ENCODE measurements around the gene SCLY.

SCLY gene

DNA sequence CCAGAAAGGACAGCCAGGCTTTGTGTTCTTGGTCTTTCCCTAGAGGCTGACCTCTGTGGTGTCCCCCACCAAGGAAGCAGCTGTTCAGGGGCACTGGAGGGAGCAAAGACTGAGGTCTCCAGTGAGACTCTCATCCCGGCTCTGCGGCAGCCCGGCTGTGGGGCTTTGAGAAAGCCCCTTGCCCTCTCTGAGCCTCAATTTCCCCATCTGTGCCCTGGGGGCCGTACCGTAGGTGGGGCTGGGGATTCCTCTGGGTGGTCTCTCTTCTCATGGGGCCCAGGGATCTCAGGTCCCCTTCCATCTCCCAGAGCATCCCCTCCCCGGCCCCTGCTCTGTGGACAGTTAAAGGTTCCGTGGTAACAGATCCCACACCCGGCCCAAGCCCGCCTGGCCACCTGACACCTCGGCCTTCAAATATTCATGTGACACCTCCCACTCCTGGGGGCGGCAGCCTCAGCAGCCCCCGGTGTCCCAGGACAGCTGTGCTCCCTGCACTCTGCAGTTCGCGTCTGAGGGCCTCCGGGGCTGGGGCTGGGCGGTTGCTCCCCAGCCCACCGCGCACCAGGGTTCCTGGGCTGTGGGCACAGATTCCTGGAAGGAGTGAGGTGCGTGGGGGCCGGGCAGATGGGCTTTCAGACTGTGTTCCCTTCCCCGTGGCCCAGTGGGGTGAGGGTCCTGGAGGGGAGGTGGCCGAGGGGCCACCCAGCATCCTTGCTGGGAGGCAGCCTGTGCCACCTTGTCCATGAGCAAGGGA, 62.6 kb downstream of the SCLY start:
- no peak for DNase-seq (ENCODE audit: low read depth)
- TF ChIP-seq CTCF (IDR thresholded peaks at IDR 0.05; ENCODE audit: control insufficient read depth, extremely low read depth, insufficient read depth): no peak
- H3K4me3 ChIP-seq (ENCODE audit: low read depth, low read length): no peak overlapping the region

DNA sequence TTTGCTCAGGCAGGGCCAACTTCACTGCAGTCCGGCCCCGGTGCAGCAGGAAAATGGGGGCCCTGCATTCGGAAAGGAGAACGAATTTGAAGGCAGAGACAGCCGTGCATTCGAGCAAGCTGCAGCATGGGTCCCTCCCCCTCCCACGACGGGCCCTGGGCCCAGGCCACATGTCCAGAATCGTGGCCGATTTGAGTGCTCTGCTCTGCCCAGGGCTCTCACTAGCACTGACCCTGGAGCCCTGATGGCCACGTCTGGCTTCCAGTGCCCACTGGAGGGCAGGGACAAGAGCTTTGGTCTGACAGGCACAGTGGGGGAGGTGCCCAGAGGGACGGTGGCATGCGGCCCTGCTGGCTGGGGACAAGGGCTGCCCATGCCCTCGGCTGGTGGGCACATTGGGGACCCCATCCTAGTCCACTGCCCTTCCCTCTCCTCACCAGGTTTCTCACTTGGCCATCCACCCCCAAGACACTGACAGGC, 63.2 kb downstream of the SCLY start:
- H3K4me3 ChIP-seq (ENCODE audit: low read depth, low read length): no peak overlapping the region
- no peak for DNase-seq (ENCODE audit: low read depth)
- no peak for TF ChIP-seq CTCF (IDR thresholded peaks at IDR 0.05; ENCODE audit: control insufficient read depth, extremely low read depth, insufficient read depth)

DNA sequence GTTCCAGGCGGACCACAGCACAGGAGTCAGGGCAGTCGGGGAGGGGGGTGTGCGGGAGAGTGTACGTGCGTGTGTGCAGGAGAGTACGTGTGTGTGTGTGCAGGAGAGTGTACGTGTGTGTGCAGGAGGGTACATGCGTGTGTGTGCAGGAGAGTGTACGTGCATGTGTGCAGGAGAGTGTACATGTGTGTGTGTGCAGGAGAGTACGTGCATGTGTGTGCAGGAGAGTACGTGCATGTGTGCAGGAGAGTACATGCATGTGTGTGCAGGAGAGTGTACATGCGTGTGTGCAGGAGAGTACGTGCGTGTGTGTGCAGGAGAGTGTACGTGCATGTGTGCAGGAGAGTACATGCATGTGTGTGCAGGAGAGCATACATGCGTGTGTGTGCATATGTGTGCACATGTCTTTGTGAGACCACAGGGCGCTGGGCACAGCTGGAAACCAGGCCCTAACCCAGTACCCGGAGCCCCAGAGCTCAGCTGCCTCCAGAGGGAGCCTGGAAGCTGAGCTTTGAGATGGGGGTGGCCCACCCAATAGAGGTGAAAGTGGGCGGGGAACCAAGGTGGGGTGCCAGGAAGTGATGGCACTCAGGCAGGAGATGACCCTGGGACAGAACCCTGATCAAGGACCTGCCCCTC, 63.8 kb downstream of the SCLY start:
- H3K4me3 ChIP-seq (ENCODE audit: low read depth, low read length): no peak overlapping the region
- no peak for DNase-seq (ENCODE audit: low read depth)
- no peak for TF ChIP-seq CTCF (IDR thresholded peaks at IDR 0.05; ENCODE audit: control insufficient read depth, extremely low read depth, insufficient read depth)

GRCh38 chr2:238125127-238125885, 64.5 kb downstream of the SCLY start:
- no peak for DNase-seq (ENCODE audit: low read depth)
- H3K4me3 ChIP-seq (ENCODE audit: low read depth, low read length): no peak overlapping the region
- no peak for TF ChIP-seq CTCF (IDR thresholded peaks at IDR 0.05; ENCODE audit: control insufficient read depth, extremely low read depth, insufficient read depth)

- no peak for DNase-seq (ENCODE audit: low read depth)
- TF ChIP-seq CTCF (IDR thresholded peaks at IDR 0.05; ENCODE audit: control insufficient read depth, extremely low read depth, insufficient read depth): no peak
- no peak overlapping the region for H3K4me3 ChIP-seq (ENCODE audit: low read depth, low read length)
Measured at GRCh38 chr2:238126338-238126737, 65.5 kb downstream of the SCLY start.

DNA sequence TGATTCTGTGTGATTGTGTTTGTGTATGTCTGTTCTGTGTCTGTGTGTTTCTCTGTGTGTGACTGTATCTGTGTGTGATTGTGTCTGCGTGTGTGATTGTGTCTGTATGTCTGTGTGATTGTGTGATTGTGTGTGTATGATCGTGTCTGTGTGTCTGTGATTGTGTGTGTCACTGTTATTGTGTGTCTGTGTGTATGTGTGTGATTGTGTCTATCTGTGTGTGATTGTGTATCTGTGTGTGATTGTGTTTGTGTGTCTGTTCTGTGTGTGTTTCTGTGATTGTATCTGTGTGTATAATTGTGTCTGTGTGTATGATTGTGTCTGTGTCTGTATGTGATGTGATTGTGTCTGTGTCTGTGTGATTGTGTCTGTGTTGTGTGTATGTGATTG, 66.0 kb downstream of the SCLY start:
- no peak for TF ChIP-seq CTCF (IDR thresholded peaks at IDR 0.05; ENCODE audit: control insufficient read depth, extremely low read depth, insufficient read depth)
- no peak overlapping the region for H3K4me3 ChIP-seq (ENCODE audit: low read depth, low read length)
- DNase-seq (ENCODE audit: low read depth): no peak

Data from LNCaP clone FGC (cell line).